Astrocyte (in vitro differentiated cells and primary cell): ENCODE results near the gene IPO4. TPM values are rescaled to one million over a fixed set of nuclear protein-coding genes. Genes with fewer than 3 reads are reported as not detected.
A peak's percentile ranks its signal among the peaks of the same experiment; 100 is the strongest.

Experiments used
- DNase-seq: peaks from one replicate; pipeline ENCODE4 v3.0.0-alpha.2; 2010; ENCODE audit warnings: low read depth
- FAIRE-seq: peaks from 2 replicates; lab custom pipeline; 2011; peaks lifted over from hg19 to GRCh38; lab: Jason Lieb, UNC
- H2AFZ ChIP-seq: 2 replicates; pipeline ENCODE4 v1.6.0; 2012; ENCODE audit warnings: low read depth, low read length, inconsistent platforms
- H3K27ac ChIP-seq: 2 replicates; pipeline ENCODE4 v1.5.1; 2011; ENCODE audit warnings: low read depth, low read length, inconsistent platforms
- H3K27me3 ChIP-seq: 2 replicates; pipeline ENCODE4 v1.6.0; 2011; ENCODE audit warnings: low read length, inconsistent platforms; ENCODE audit not compliant: insufficient read depth
- H3K36me3 ChIP-seq: 2 replicates; pipeline ENCODE4 v1.5.1; 2011; ENCODE audit warnings: low read length, inconsistent platforms; ENCODE audit not compliant: insufficient read depth
- H3K4me1 ChIP-seq: 2 replicates; pipeline ENCODE4 v1.5.1; 2011; ENCODE audit warnings: low read length, inconsistent platforms; ENCODE audit not compliant: insufficient read depth
- H3K4me2 ChIP-seq: 2 replicates; pipeline ENCODE4 v1.6.0; 2012; ENCODE audit warnings: low read length, inconsistent platforms
- H3K4me3 ChIP-seq: 2 replicates; pipeline ENCODE4 v1.5.1; 2011; ENCODE audit warnings: low read depth, mild to moderate bottlenecking, low read length, inconsistent platforms; ENCODE audit not compliant: insufficient read depth
- H3K79me2 ChIP-seq: 2 replicates; pipeline ENCODE4 v1.6.0; 2012; ENCODE audit warnings: mild to moderate bottlenecking, low read length, inconsistent platforms; ENCODE audit not compliant: insufficient read depth
- H3K9ac ChIP-seq: 2 replicates; pipeline ENCODE4 v1.6.0; 2012; ENCODE audit warnings: mild to moderate bottlenecking, low read length, inconsistent platforms
- H3K9me3 ChIP-seq: 2 replicates; pipeline ENCODE4 v1.5.1; 2012; ENCODE audit warnings: low read depth, mild to moderate bottlenecking, low read length, inconsistent platforms; ENCODE audit not compliant: insufficient read depth
- H4K20me1 ChIP-seq: 2 replicates; pipeline ENCODE4 v1.6.0; 2012; ENCODE audit warnings: low read length, inconsistent platforms; ENCODE audit not compliant: insufficient read depth
- H3K27ac Mint-ChIP-seq: one replicate; pipeline ENCODE4 v1.8.0; 2021; ENCODE audit warnings: mild to moderate bottlenecking, mixed read lengths; ENCODE audit not compliant: unreplicated experiment
- H3K27me3 Mint-ChIP-seq: one replicate; pipeline ENCODE4 v1.8.0; 2021; ENCODE audit warnings: low read depth, mixed read lengths; ENCODE audit not compliant: unreplicated experiment
- H3K36me3 Mint-ChIP-seq: one replicate; pipeline ENCODE4 v1.8.0; 2021; ENCODE audit warnings: low read depth, mixed read lengths; ENCODE audit not compliant: unreplicated experiment
- H3K4me1 Mint-ChIP-seq: one replicate; pipeline ENCODE4 v1.8.0; 2021; ENCODE audit warnings: low read depth, mixed read lengths; ENCODE audit not compliant: unreplicated experiment
- H3K4me3 Mint-ChIP-seq: one replicate; pipeline ENCODE4 v1.8.0; 2021; ENCODE audit warnings: mild to moderate bottlenecking, moderate library complexity, mixed read lengths; ENCODE audit not compliant: unreplicated experiment
- H3K9me3 Mint-ChIP-seq: one replicate; pipeline ENCODE4 v1.8.0; 2021; ENCODE audit warnings: mild to moderate bottlenecking, mixed read lengths; ENCODE audit not compliant: unreplicated experiment
- CTCF ChIP-seq: IDR thresholded peaks from 2 replicates; pipeline ENCODE4 v1.5.1; 2011; ENCODE audit warnings: low read depth, mild to moderate bottlenecking, inconsistent platforms, low read length, moderate library complexity; ENCODE audit not compliant: insufficient read depth
- EZH2 ChIP-seq: IDR thresholded peaks from 2 replicates; pipeline ENCODE4 v1.6.1; 2012; ENCODE audit warnings: mild to moderate bottlenecking, low read length, inconsistent platforms; ENCODE audit not compliant: insufficient read depth
- total RNA-seq: library from RNA; stranded (reverse); gene quantifications from 2 replicates; pipeline ENCODE4 v1.2.1, GENCODE V29; 2021

Gene IPO4
- total RNA-seq, 1 donor from 2014 or later, result 46.1 TPM

GRCh38 chr14:24147761-24148428, 40.7 kb downstream of the IPO4 start:
- FAIRE-seq (no peak), DNase-seq (no peak)
- peaks cover 36% of the 10 kb centered on the region for H4K20me1 ChIP-seq
- peak overlapping the region; percentile 87 for H3K4me3 Mint-ChIP-seq
- H3K9ac ChIP-seq, result peak overlapping the region; percentile 87
- no peaks in the 10 kb centered on the region for H3K9me3 Mint-ChIP-seq
- H3K9me3 ChIP-seq, result no peaks in the 10 kb centered on the region
- peak overlapping the region; percentile 93 for H3K4me3 ChIP-seq
- H3K4me2 ChIP-seq, result peak overlapping the region; percentile 96
- peaks cover 3% of the 10 kb centered on the region for H3K36me3 Mint-ChIP-seq
- TF ChIP-seq CTCF (no peak), EZH2 (no peak)
- peaks cover 55% of the 10 kb centered on the region for H3K79me2 ChIP-seq
- peaks cover 25% of the 10 kb centered on the region for H3K4me1 ChIP-seq
- H3K4me1 Mint-ChIP-seq, result peaks cover 26% of the 10 kb centered on the region
- H2AFZ ChIP-seq, result peak overlapping the region; percentile 74
- peak overlapping the region; percentile 68 for H3K27ac Mint-ChIP-seq
- H3K27ac ChIP-seq, result peak overlapping the region; percentile 47
- peaks cover 31% of the 10 kb centered on the region for H3K36me3 ChIP-seq
- no peaks in the 10 kb centered on the region for H3K27me3 ChIP-seq
- H3K27me3 Mint-ChIP-seq, result no peaks in the 10 kb centered on the region

GRCh38 chr14:24146978-24147760, 41.4 kb downstream of the IPO4 start, which contains the start of gene RNF31:
Gene RNF31 (plus strand): TSS chr14:24147498. CDS start chr14:24147699, 201 bp downstream.
- Histone ChIP-seq H3K36me3 (peaks cover 31% of the 10 kb centered on the region), H4K20me1 (peaks cover 36% of the 10 kb centered on the region), H3K4me1 (peaks cover 25% of the 10 kb centered on the region), H3K27me3 (no peaks in the 10 kb centered on the region), H3K27ac (peak within 1 kb of the TSS; percentile 83), H2AFZ (peak within 1 kb of the TSS; percentile 79), H3K4me2 (peak within 1 kb of the TSS; percentile 96), H3K9ac (peak within 1 kb of the TSS; percentile 87), H3K4me3 (peak within 1 kb of the TSS; percentile 93), H3K79me2 (peaks cover 55% of the 10 kb centered on the region), H3K9me3 (no peaks in the 10 kb centered on the region)
- peak; percentile 95 for DNase-seq
- no peak for TF ChIP-seq EZH2
- no peak for TF ChIP-seq CTCF
- no peaks in the 10 kb centered on the region for H3K9me3 Mint-ChIP-seq
- H3K4me3 Mint-ChIP-seq, result peak within 1 kb of the TSS; percentile 96
- no peaks in the 10 kb centered on the region for H3K27me3 Mint-ChIP-seq
- H3K36me3 Mint-ChIP-seq, result peaks cover 3% of the 10 kb centered on the region
- peaks cover 27% of the 10 kb centered on the region for H3K4me1 Mint-ChIP-seq
- peak within 1 kb of the TSS; percentile 88 for H3K27ac Mint-ChIP-seq
- no peak for FAIRE-seq
